ENCODE results near the gene SLC35D1.

DNA sequence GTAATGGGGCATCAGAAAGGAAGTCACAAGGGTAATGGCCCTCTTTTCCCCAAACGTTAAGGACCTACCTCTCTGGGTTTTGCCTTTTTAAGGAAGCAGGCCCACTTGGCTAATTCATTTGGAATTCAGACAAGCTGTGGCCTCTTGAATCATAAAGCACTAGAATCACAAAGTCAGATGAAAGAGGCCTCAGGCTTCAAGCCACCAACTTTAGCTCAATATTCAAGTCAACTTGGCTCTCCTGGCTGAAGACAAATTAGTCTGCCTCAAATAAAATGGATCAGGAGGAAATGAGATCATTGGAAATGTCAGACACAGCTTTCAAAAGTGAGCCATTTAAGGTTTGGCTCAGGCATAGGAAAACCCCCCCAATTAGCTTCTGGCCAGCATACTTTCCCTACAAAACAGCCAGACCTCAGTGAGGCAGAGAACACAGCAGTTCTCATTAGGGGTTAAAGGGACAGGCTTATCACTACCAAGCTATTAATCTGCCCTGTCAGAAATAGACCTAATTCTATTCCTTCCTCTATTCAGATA lies 34.3 kb downstream of the SLC35D1 start:
- TF ChIP-seq CREB1 (IDR thresholded peaks at IDR 0.05), result no peak
- no peak for TF ChIP-seq HDAC2 (IDR thresholded peaks at IDR 0.05; ENCODE audit: borderline replicate concordance in 1 of 2, low read depth in 2 of 2, low read length in 2 of 2)
- no peak for TF ChIP-seq RXRA (IDR thresholded peaks at IDR 0.05; ENCODE audit: insufficient read depth, low read depth, low read length)
- TF ChIP-seq RAD21 (IDR thresholded peaks at IDR 0.05 in 1 of 2, conservative IDR thresholded peaks at IDR 0.05 in 1 of 2; ENCODE audit: low read depth in 2 of 2, low read length in 2 of 2), result no peak
- TF ChIP-seq YY1 (IDR thresholded peaks at IDR 0.05; ENCODE audit: low read depth, low read length), result no peak
